ENCODE data around the gene CYP26C1. TPM values are rescaled to one million over a fixed set of nuclear protein-coding genes. Genes with fewer than 3 reads are reported as not detected.

CYP26C1 gene
- total and polyA plus RNA-seq, 8 donors = 0.04 to 0.17 (median 0.09) TPM; not detected in 1

DNA sequence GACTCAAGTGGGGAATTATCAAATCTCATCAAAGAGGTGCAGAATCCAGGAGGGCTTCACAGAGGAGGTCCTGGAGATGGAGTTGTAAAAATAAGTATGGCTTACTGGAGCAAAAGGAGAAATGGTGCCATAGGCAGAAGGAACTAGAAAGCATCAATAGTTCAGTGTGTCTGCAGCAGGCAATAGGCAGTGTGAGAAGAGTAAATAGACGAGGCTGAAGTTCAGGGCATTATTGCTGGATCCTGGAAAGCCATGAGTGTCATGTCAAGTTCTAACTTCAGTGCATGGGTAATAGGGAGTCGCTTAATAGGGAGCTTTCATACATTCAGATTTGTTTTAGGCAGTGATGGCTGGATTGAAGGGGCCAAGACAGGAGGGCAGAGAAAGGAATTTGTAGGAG is 52.4 kb downstream of the CYP26C1 start:
- H3K4me1 ChIP-seq = no peaks in the 10 kb centered on the region
- no peaks in the 10 kb centered on the region for H3K27me3 ChIP-seq
- DNase-seq (no peak), FAIRE-seq (no peak), ATAC-seq (no peak)
- no peaks in the 10 kb centered on the region for H3K36me3 ChIP-seq
- H3K4me3 ChIP-seq = no peak overlapping the region
- no peaks in the 10 kb centered on the region for H3K9me3 ChIP-seq
- TF ChIP-seq, protein P1, sequence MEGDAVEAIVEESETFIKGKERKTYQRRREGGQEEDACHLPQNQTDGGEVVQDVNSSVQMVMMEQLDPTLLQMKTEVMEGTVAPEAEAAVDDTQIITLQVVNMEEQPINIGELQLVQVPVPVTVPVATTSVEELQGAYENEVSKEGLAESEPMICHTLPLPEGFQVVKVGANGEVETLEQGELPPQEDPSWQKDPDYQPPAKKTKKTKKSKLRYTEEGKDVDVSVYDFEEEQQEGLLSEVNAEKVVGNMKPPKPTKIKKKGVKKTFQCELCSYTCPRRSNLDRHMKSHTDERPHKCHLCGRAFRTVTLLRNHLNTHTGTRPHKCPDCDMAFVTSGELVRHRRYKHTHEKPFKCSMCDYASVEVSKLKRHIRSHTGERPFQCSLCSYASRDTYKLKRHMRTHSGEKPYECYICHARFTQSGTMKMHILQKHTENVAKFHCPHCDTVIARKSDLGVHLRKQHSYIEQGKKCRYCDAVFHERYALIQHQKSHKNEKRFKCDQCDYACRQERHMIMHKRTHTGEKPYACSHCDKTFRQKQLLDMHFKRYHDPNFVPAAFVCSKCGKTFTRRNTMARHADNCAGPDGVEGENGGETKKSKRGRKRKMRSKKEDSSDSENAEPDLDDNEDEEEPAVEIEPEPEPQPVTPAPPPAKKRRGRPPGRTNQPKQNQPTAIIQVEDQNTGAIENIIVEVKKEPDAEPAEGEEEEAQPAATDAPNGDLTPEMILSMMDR (IDR thresholded peaks at IDR 0.05) = no peak
- intact Hi-C loops (cut with DNase I) = no loop called here
- H3K27ac ChIP-seq = no peak overlapping the region
- 41 to 49% methylated on average over 2 of the region's 2 CpGs for WGBS, 2 donors

DNA sequence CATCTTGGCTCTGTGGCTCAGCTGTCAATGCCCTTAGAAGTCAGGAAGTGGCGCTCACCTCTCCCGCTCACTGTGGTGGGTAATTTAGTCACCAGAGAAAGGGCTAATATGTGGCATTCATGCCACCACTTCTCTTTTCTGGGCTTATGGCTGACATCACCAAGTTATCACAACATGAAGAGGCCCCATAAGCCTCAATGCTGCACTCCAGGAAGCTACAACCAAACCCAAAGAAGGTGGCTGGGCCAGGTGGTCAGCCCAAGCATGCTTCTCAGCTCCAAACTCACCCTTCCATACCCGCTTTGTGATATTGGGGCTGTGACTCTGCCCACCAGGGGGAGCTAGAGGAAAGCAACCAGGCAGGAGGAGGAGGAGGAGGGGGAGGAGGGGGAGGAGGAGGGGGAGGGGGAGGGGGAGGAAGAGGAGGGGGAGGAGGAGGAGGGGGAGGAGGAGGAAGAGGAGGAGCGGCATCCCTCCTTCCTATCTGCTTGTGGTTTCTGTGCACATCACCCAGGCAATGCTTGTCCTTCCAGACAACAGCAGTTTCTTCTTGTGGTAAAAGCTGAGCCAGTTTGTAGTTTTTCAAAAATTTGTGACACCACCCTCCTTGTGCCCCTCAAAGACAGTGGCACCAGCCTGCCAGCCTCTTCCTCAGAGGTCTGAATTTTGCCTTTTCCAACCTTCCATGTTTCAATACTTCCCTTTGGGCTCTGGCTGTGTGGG is 55.2 kb downstream of the CYP26C1 start:
- H3K27ac ChIP-seq = no peak overlapping the region
- FAIRE-seq (no peak), DNase-seq (peak; percentile 44 to 73 (median 56)), ATAC-seq (peak; percentile 50 to 80 (median 74))
- H3K4me3 ChIP-seq = no peak overlapping the region
- H3K36me3 ChIP-seq = no peaks in the 10 kb centered on the region
- intact Hi-C loops (cut with DNase I) = no loop called here
- 66 to 73% methylated on average over 4 of the region's 4 CpGs for WGBS, 2 donors
- H3K4me1 ChIP-seq = no peaks in the 10 kb centered on the region
- TF ChIP-seq, protein P1 (IDR thresholded peaks at IDR 0.05) = no peak
- no peaks in the 10 kb centered on the region for H3K9me3 ChIP-seq
- no peaks in the 10 kb centered on the region for H3K27me3 ChIP-seq

Other genes starting within 250 kb of the CYP26C1 start
- 10 to 100 TPM in 1 of 6 donors, 1 to 10 TPM in 5; 4.2 to 10.3 (median 7.7) TPM for gene EXOC6, start 212.3 kb upstream of the CYP26C1 start, total RNA-seq
- gene EXOC6, start 212.3 kb upstream of the CYP26C1 start, polyA plus RNA-seq = 1 to 10 TPM; 5.0 to 7.2 TPM
- not detected for gene CYP26A1, start 13.1 kb downstream of the CYP26C1 start, total RNA-seq
- under 1 TPM; 0.11 to 0.35 TPM for gene CYP26A1, start 13.1 kb downstream of the CYP26C1 start, polyA plus RNA-seq